Thoracic aorta (tissue), 2 donors: ENCODE results near the gene VSTM2L. TPM values are rescaled to one million over a fixed set of nuclear protein-coding genes. Genes with fewer than 3 reads are reported as not detected.

Source experiments
- ATAC-seq: fragments of 150-250 bp; one replicate; pipeline ENCODE4 v1.8.0; 2017; ENCODE audit warnings: low read depth; ENCODE audit not compliant: insufficient number of reproducible peaks, low FRiP score
- DNase-seq: peaks from one replicate; pipeline ENCODE4 v3.0.0-alpha.2; 2020; ENCODE audit warnings: low spot score
- H3K27ac ChIP-seq, 2 donors: fragments of 200-600 bp; sonication (generic); 1 replicate in 1 of 2; 2 replicates in 1 of 2; pipeline ENCODE4 v1.5.1; 2016; ENCODE audit warnings: mild to moderate bottlenecking in 2 of 2, moderate library complexity in 2 of 2
- H3K27me3 ChIP-seq: fragments of 200-600 bp; sonication (generic); replicated peaks from 2 replicates; pipeline ENCODE4 v1.6.0; 2016; ENCODE audit warnings: mild to moderate bottlenecking; ENCODE audit not compliant: insufficient read depth
- H3K36me3 ChIP-seq: fragments of 200-600 bp; sonication (generic); one replicate; pipeline ENCODE4 v1.5.1; 2016
- H3K4me1 ChIP-seq, 2 donors: fragments of 200-600 bp; sonication (generic); 1 replicate in 1 of 2; 2 replicates in 1 of 2; pipeline versions ENCODE4 v1.5.1 to v1.6.0; 2016; ENCODE audit warnings: low read depth in 2 of 2, mild to moderate bottlenecking in 1 of 2; ENCODE audit not compliant: control insufficient read depth in 1 of 2
- H3K4me3 ChIP-seq: fragments of 200-600 bp; sonication (generic); 2 replicates; pipeline ENCODE4 v1.5.1; 2016; ENCODE audit warnings: mild to moderate bottlenecking
- H3K9me3 ChIP-seq: fragments of 200-600 bp; sonication (generic); 2 replicates; pipeline ENCODE4 v1.5.1; 2016
- CTCF ChIP-seq: fragments of 200-600 bp; sonication (generic); IDR thresholded peaks from one replicate; pipeline ENCODE4 v1.5.1; 2019; ENCODE audit warnings: antibody characterized with exemption
- total RNA-seq, 2 donors: library from RNA; depleted of rRNA; stranded (reverse); fragments of >200 nt; gene quantifications; one replicate each; pipeline versions ENCODE4 v1.1.0 to v1.2.3, GENCODE V29; 2016

VSTM2L gene
- total RNA-seq, 2 donors from 2014 or later: 0.68 to 5.4 TPM

- H3K4me1 ChIP-seq: peaks cover 0 to 5% of the 10 kb centered on the region in 2 donors
- H3K27ac ChIP-seq: no peak overlapping the region
- H3K36me3 ChIP-seq: no peaks in the 10 kb centered on the region
- DNase-seq: no peak
- no peaks in the 10 kb centered on the region for H3K27me3 ChIP-seq
- no peak overlapping the region for H3K4me3 ChIP-seq
- no peak for TF ChIP-seq CTCF
- no peaks in the 10 kb centered on the region for H3K9me3 ChIP-seq
- ATAC-seq: no peak
Measured at GRCh38 chr20:37898233-37899104, 4.5 kb upstream of the VSTM2L start.

GRCh38 chr20:37899105-37900045 is 3.6 kb upstream of the VSTM2L start:
- no peak for TF ChIP-seq CTCF
- Histone ChIP-seq H3K27ac (no peak overlapping the region), H3K4me1 (peaks cover 0 to 5% of the 10 kb centered on the region in 2 donors), H3K4me3 (no peak overlapping the region), H3K36me3 (no peaks in the 10 kb centered on the region), H3K9me3 (no peaks in the 10 kb centered on the region), H3K27me3 (no peaks in the 10 kb centered on the region)
- DNase-seq (no peak), ATAC-seq (no peak)

DNA sequence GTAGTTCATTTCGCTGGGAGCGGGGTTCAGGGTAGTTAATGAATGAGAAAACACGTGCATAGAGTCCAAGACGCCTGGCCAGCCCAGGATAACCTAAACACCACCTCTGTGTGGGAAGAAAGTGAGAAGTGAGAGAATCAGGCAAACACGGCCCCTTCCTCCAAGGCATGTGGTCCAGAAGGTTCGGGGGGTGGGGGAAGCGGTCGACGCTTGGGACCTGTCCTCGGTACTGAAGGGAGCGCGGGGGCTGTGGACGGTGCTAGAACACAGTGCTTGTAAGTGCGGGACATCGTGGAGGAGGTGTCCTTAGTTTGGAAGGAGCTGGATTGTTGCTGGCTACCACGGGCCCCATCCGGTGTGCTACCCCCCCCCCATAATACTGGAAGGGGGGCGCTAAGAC is 1.7 kb upstream of the VSTM2L start:
- no peaks in the 10 kb centered on the region for H3K36me3 ChIP-seq
- no peak for DNase-seq
- no peak overlapping the region for H3K4me3 ChIP-seq
- H3K4me1 ChIP-seq: peaks cover 0 to 5% of the 10 kb centered on the region in 2 donors
- H3K27me3 ChIP-seq: no peaks in the 10 kb centered on the region
- TF ChIP-seq CTCF: no peak
- no peak for ATAC-seq
- H3K9me3 ChIP-seq: no peaks in the 10 kb centered on the region
- no peak overlapping the region for H3K27ac ChIP-seq

DNA sequence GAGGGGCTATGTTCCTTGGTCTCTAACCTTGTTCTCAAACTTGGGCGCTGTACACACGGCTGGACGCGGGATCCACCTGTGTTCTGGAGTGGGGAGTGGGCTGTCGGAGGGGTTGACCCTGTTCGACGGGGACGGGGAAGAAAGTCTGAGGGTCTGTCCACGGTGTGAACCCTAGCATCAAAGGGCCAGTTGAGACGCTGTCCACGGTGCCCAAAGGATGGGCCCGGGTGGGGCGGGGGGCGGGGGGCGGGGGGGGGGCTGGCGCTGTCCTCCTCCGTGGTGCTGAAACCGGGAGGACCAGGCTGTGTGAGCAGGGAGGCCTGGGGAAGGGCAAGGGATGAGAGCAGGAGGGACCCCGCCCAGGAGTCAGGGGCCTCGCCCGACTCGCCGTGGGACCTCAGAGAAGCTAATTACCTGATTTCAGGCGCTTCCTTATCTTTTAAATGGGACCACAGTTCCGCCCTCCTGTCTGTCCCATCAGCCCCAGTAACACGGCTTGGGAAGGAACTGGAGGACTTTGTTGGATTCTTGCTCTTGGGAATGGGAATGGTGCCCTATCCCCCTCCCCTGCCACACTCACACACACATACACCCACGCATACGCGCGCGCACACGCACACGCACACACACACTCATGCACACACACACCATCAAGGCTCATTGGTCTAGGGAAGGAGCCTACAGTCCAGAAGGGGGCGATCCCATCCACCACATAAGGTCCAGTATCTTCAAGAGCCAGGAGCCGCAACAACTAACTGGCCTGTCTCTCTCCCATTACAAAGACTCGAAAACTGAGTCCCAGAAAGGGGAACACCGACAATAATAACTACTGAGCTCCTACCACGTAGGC is 1.0 kb upstream of the VSTM2L start:
- Histone ChIP-seq H3K9me3 (no peaks in the 10 kb centered on the region), H3K27me3 (no peaks in the 10 kb centered on the region), H3K27ac (no peak overlapping the region), H3K4me1 (peaks cover 0 to 5% of the 10 kb centered on the region in 2 donors), H3K36me3 (no peaks in the 10 kb centered on the region), H3K4me3 (no peak overlapping the region)
- DNase-seq (no peak), ATAC-seq (no peak)
- no peak for TF ChIP-seq CTCF
